ENCODE data around the gene ATP8B4.

ATP8B4 gene

GRCh38 chr15:50108461-50108860, 10.6 kb downstream of the ATP8B4 start:
- Histone ChIP-seq H3K36me3 (ENCODE audit: insufficient read depth, low read length) (no peaks in the 10 kb centered on the region), H3K4me2 (ENCODE audit: insufficient read depth, low read length) (no peak overlapping the region), H3K9ac (ENCODE audit: low read depth, low read length) (no peak overlapping the region), H3K4me3 (ENCODE audit: low read depth in 1 of 2, low read length in 2 of 2) (no peak overlapping the region), H2AFZ (ENCODE audit: low read depth, low read length) (no peak overlapping the region), H3K79me2 (ENCODE audit: insufficient read depth, low read length) (no peaks in the 10 kb centered on the region), H3K27me3 (ENCODE audit: insufficient read depth, low read length, poor library complexity) (peaks cover 5% of the 10 kb centered on the region), H3K9me3 (ENCODE audit: insufficient read depth, low read length, severe bottlenecking) (no peaks in the 10 kb centered on the region), H4K20me1 (ENCODE audit: insufficient read depth, low read length) (no peaks in the 10 kb centered on the region), H3K4me1 (ENCODE audit: insufficient read depth, low read length) (peaks cover 14% of the 10 kb centered on the region), H3K27ac (ENCODE audit: low read length) (no peak overlapping the region)
- TF ChIP-seq EZH2 (IDR thresholded peaks at IDR 0.05; ENCODE audit: borderline replicate concordance, low read depth, low read length, severe bottlenecking) (no peak), CTCF (IDR thresholded peaks at IDR 0.05; ENCODE audit: borderline replicate concordance, extremely low read depth, low read length, poor library complexity, severe bottlenecking) (no peak)
- DNase-seq (no peak), ATAC-seq (ENCODE audit: insufficient read depth, low read depth) (no peak)

GRCh38 chr15:50107591-50108408, 11.2 kb downstream of the ATP8B4 start:
- DNase-seq: no peak
- H3K4me1 ChIP-seq (ENCODE audit: insufficient read depth, low read length): peaks cover 14% of the 10 kb centered on the region
- H4K20me1 ChIP-seq (ENCODE audit: insufficient read depth, low read length): no peaks in the 10 kb centered on the region
- H3K27ac ChIP-seq (ENCODE audit: low read length): no peak overlapping the region
- H3K4me3 ChIP-seq (ENCODE audit: low read depth in 1 of 2, low read length in 2 of 2): no peak overlapping the region
- H3K4me2 ChIP-seq (ENCODE audit: insufficient read depth, low read length): no peak overlapping the region
- H3K9ac ChIP-seq (ENCODE audit: low read depth, low read length): no peak overlapping the region
- H2AFZ ChIP-seq (ENCODE audit: low read depth, low read length): no peak overlapping the region
- TF ChIP-seq CTCF (IDR thresholded peaks at IDR 0.05; ENCODE audit: borderline replicate concordance, extremely low read depth, low read length, poor library complexity, severe bottlenecking) (no peak), EZH2 (IDR thresholded peaks at IDR 0.05; ENCODE audit: borderline replicate concordance, low read depth, low read length, severe bottlenecking) (no peak)
- no peaks in the 10 kb centered on the region for H3K9me3 ChIP-seq (ENCODE audit: insufficient read depth, low read length, severe bottlenecking)
- no peak for ATAC-seq (ENCODE audit: insufficient read depth, low read depth)
- peaks cover 1% of the 10 kb centered on the region for H3K27me3 ChIP-seq (ENCODE audit: insufficient read depth, low read length, poor library complexity)
- H3K36me3 ChIP-seq (ENCODE audit: insufficient read depth, low read length): no peaks in the 10 kb centered on the region
- H3K79me2 ChIP-seq (ENCODE audit: insufficient read depth, low read length): no peaks in the 10 kb centered on the region

DNA sequence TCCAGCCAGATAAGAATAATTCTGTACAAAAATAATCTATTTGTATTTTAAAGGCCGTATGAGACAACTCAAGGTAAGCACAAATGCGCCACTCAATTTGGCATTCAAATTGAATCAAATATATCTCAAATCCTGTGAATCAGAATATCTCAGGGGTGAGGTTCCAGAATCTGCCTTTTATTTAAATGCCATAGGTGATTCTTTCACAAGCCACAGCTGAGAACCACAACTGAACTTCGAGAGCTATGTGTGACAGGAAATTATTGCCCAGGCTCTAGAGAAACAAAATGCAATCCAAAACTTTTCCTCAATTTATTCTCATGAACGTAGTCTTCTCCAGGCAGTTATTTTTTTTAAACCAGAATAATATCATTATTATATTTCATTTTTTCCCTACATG, 11.9 kb downstream of the ATP8B4 start:
- no peak overlapping the region for H3K4me2 ChIP-seq (ENCODE audit: insufficient read depth, low read length)
- no peak overlapping the region for H3K27ac ChIP-seq (ENCODE audit: low read length)
- no peak overlapping the region for H3K4me3 ChIP-seq (ENCODE audit: low read depth in 1 of 2, low read length in 2 of 2)
- no peaks in the 10 kb centered on the region for H3K36me3 ChIP-seq (ENCODE audit: insufficient read depth, low read length)
- no peak overlapping the region for H2AFZ ChIP-seq (ENCODE audit: low read depth, low read length)
- H4K20me1 ChIP-seq (ENCODE audit: insufficient read depth, low read length): no peaks in the 10 kb centered on the region
- no peaks in the 10 kb centered on the region for H3K27me3 ChIP-seq (ENCODE audit: insufficient read depth, low read length, poor library complexity)
- no peak for DNase-seq
- ATAC-seq (ENCODE audit: insufficient read depth, low read depth): no peak
- no peak overlapping the region for H3K9ac ChIP-seq (ENCODE audit: low read depth, low read length)
- no peaks in the 10 kb centered on the region for H3K79me2 ChIP-seq (ENCODE audit: insufficient read depth, low read length)
- H3K9me3 ChIP-seq (ENCODE audit: insufficient read depth, low read length, severe bottlenecking): no peaks in the 10 kb centered on the region
- TF ChIP-seq EZH2 (IDR thresholded peaks at IDR 0.05; ENCODE audit: borderline replicate concordance, low read depth, low read length, severe bottlenecking) (no peak), CTCF (IDR thresholded peaks at IDR 0.05; ENCODE audit: borderline replicate concordance, extremely low read depth, low read length, poor library complexity, severe bottlenecking) (no peak)
- peaks cover 14% of the 10 kb centered on the region for H3K4me1 ChIP-seq (ENCODE audit: insufficient read depth, low read length)

Data from DND-41 (cell line).